Vagina (tissue), 2 donors: ENCODE data around the gene FADS3. TPM values are rescaled to one million over a fixed set of nuclear protein-coding genes. Genes with fewer than 3 reads are reported as not detected.

Experiments
- DNase-seq, 2 donors: peaks; one replicate each; pipeline ENCODE4 v3.0.0-alpha.2; 2017; ENCODE audit errors: extremely low spot score in 2 of 2
- H3K27ac ChIP-seq: fragments of 200-600 bp; sonication (generic); one replicate; pipeline ENCODE4 v1.5.1; 2019
- H3K27me3 ChIP-seq: fragments of 200-600 bp; sonication (generic); one replicate; pipeline ENCODE4 v1.5.1; 2019
- H3K36me3 ChIP-seq, 2 donors: fragments of 200-600 bp; sonication (generic); one replicate each; pipeline ENCODE4 v1.5.1; 2017 to 2019
- H3K4me1 ChIP-seq: fragments of 200-600 bp; sonication (generic); one replicate; pipeline ENCODE4 v1.5.1; 2019
- H3K4me3 ChIP-seq, 2 donors: fragments of 200-600 bp; sonication (generic); 1 replicate in 1 of 2; 2 replicates in 1 of 2; pipeline ENCODE4 v1.5.1; 2016 to 2019
- H3K9me3 ChIP-seq: fragments of 200-600 bp; sonication (generic); one replicate; pipeline ENCODE4 v1.5.1; 2019
- CTCF ChIP-seq, 3 experiments: fragments of 450-650 bp in 2 of 3; fragments of 200-600 bp in 1 of 3; sonication (generic) in 1 of 3; IDR thresholded peaks; one replicate each; pipeline ENCODE4 v1.5.1; 2017 to 2019; ENCODE audit warnings: antibody characterized with exemption in 3 of 3, mild to moderate bottlenecking in 2 of 3, moderate library complexity in 2 of 3
- POLR2A ChIP-seq, 2 donors: fragments of 450-650 bp; IDR thresholded peaks; one replicate each; pipeline ENCODE4 v1.6.1; 2017; ENCODE audit warnings: antibody characterized with exemption in 2 of 2, mild to moderate bottlenecking in 2 of 2, moderate library complexity in 2 of 2
- POLR2AphosphoS5 ChIP-seq, 2 donors: sonication (generic); formaldehyde crosslinking; IDR thresholded peaks; one replicate each; pipeline ENCODE4 v1.9.0; 2017; ENCODE audit warnings: antibody characterized with exemption in 2 of 2, mild to moderate bottlenecking in 2 of 2, low read depth in 1 of 2; ENCODE audit not compliant: insufficient read depth in 1 of 2
- intact Hi-C: fragments of 100-400 bp; cut with DNase I; formaldehyde crosslinking; loops from one replicate; pipeline ENCODE4 v1.15.1; 2023
- total RNA-seq: library from RNA; depleted of rRNA; stranded (reverse); fragments of >200 nt; gene quantifications from one replicate; pipeline ENCODE4 v1.2.3, GENCODE V29; 2016

The FADS3 gene
- total RNA-seq, 1 donor from 2014 or later = 41.5 TPM

- no peaks in the 10 kb centered on the region for H3K27me3 ChIP-seq
- intact Hi-C loops = no loop called here
- no peak for DNase-seq
- peaks cover 0 to 7% of the 10 kb centered on the region in 2 donors for H3K36me3 ChIP-seq
- no peak overlapping the region for H3K4me3 ChIP-seq
- peaks cover 42% of the 10 kb centered on the region for H3K4me1 ChIP-seq
- TF ChIP-seq POLR2AphosphoS5 (IDR thresholded peaks at IDR 0.05; ENCODE audit: insufficient read depth in 1 of 2, low read depth in 1 of 2) = no peak
- no peak for TF ChIP-seq POLR2A (IDR thresholded peaks at IDR 0.05)
- no peak for TF ChIP-seq CTCF (IDR thresholded peaks at IDR 0.05)
- H3K9me3 ChIP-seq = no peaks in the 10 kb centered on the region
- H3K27ac ChIP-seq = peak overlapping the region; percentile 48
Measured at GRCh38 chr11:61836193-61836592, 55.2 kb downstream of the FADS3 start.

GRCh38 chr11:61834278-61835048, 56.9 kb downstream of the FADS3 start:
- Histone ChIP-seq H3K4me3 (no peak overlapping the region), H3K27me3 (no peaks in the 10 kb centered on the region), H3K36me3 (no peaks in the 10 kb centered on the region), H3K4me1 (peaks cover 50% of the 10 kb centered on the region), H3K9me3 (no peaks in the 10 kb centered on the region), H3K27ac (peak overlapping the region; percentile 76)
- DNase-seq = no peak
- TF ChIP-seq CTCF (IDR thresholded peaks at IDR 0.05) (no peak), POLR2A (IDR thresholded peaks at IDR 0.05) (no peak), POLR2AphosphoS5 (IDR thresholded peaks at IDR 0.05; ENCODE audit: insufficient read depth in 1 of 2, low read depth in 1 of 2) (peak in 1 of 2 donors; percentile 22)
- intact Hi-C loops = no loop called here

- peak overlapping the region; percentile 76 for H3K27ac ChIP-seq
- no peak for TF ChIP-seq POLR2A (IDR thresholded peaks at IDR 0.05)
- no peak for TF ChIP-seq CTCF (IDR thresholded peaks at IDR 0.05)
- TF ChIP-seq POLR2AphosphoS5 (IDR thresholded peaks at IDR 0.05; ENCODE audit: insufficient read depth in 1 of 2, low read depth in 1 of 2) = no peak
- H3K27me3 ChIP-seq = no peaks in the 10 kb centered on the region
- H3K4me1 ChIP-seq = peaks cover 56% of the 10 kb centered on the region
- no peak overlapping the region for H3K4me3 ChIP-seq
- intact Hi-C loops = no loop called here
- no peak for DNase-seq
- H3K9me3 ChIP-seq = no peaks in the 10 kb centered on the region
- H3K36me3 ChIP-seq = no peaks in the 10 kb centered on the region
Measured at GRCh38 chr11:61833926-61834277, 57.4 kb downstream of the FADS3 start.

- H3K36me3 ChIP-seq = no peaks in the 10 kb centered on the region
- H3K9me3 ChIP-seq = no peaks in the 10 kb centered on the region
- TF ChIP-seq POLR2AphosphoS5 (IDR thresholded peaks at IDR 0.05; ENCODE audit: insufficient read depth in 1 of 2, low read depth in 1 of 2) (no peak), POLR2A (IDR thresholded peaks at IDR 0.05) (no peak), CTCF (IDR thresholded peaks at IDR 0.05) (no peak)
- no peak overlapping the region for H3K4me3 ChIP-seq
- no peaks in the 10 kb centered on the region for H3K27me3 ChIP-seq
- no peak for DNase-seq
- H3K27ac ChIP-seq = no peak overlapping the region
- peaks cover 60% of the 10 kb centered on the region for H3K4me1 ChIP-seq
- intact Hi-C loops = no loop called here
Measured at GRCh38 chr11:61833471-61833870, 57.9 kb downstream of the FADS3 start.

GRCh38 chr11:61832754-61833153, 58.6 kb downstream of the FADS3 start:
- Histone ChIP-seq H3K27ac (peak overlapping the region; percentile 78), H3K4me1 (peaks cover 67% of the 10 kb centered on the region), H3K27me3 (no peaks in the 10 kb centered on the region), H3K36me3 (no peaks in the 10 kb centered on the region), H3K9me3 (no peaks in the 10 kb centered on the region), H3K4me3 (no peak overlapping the region)
- TF ChIP-seq POLR2AphosphoS5 (IDR thresholded peaks at IDR 0.05; ENCODE audit: insufficient read depth in 1 of 2, low read depth in 1 of 2) (no peak), CTCF (IDR thresholded peaks at IDR 0.05) (no peak), POLR2A (IDR thresholded peaks at IDR 0.05) (no peak)
- DNase-seq = no peak
- intact Hi-C loops = no loop called here
